BJ (cell line): ENCODE data around the gene KDM1A. TPM values are rescaled to one million over a fixed set of nuclear protein-coding genes. Genes with fewer than 3 reads are reported as not detected.
"Not testable (repeated sequence)": the region's sequence is repeated elsewhere in the genome, so short reads cannot be mapped to it uniquely, and the experiment has no call there.

Experiments
- CTCF ChIA-PET: fragments of 350-600 bp; formaldehyde crosslinking; extraction: SDS; loops from one replicate; lab custom pipeline; 2021; ENCODE audit warnings: antibody characterized with exemption, inconsistent platforms; lab: Yijun Ruan, JAX
- POLR2A ChIA-PET: fragments of 300-600 bp; sonication (Branson Sonifier 250); formaldehyde crosslinking; extraction: SDS; loops from one replicate; lab custom pipeline; 2021; ENCODE audit warnings: antibody characterized with exemption; lab: Charles Lee
- DNase-seq: peaks from one replicate; pipeline ENCODE4 v3.0.0-alpha.2; 2011; ENCODE audit warnings: low read depth
- H3K27me3 ChIP-seq: 2 replicates; pipeline ENCODE4 v1.6.0; 2011; ENCODE audit warnings: low read length; ENCODE audit not compliant: control insufficient read depth, insufficient read depth
- H3K36me3 ChIP-seq: 2 replicates; pipeline ENCODE4 v1.5.1; 2011; ENCODE audit warnings: low read length; ENCODE audit not compliant: control insufficient read depth, insufficient read depth
- H3K4me3 ChIP-seq: 2 replicates; pipeline ENCODE4 v1.5.1; 2011; ENCODE audit warnings: low read depth, mild to moderate bottlenecking, control low read depth, low read length
- polyA plus RNA-seq: library from polyadenylated mRNA; depleted of rRNA; stranded (reverse); fragments of >200 nt; gene quantifications from 2 replicates; pipeline ENCODE4 v1.2.3, GENCODE V29; 2011
- TF ChIP-seq, protein P1 (sequence below): IDR thresholded peaks from 2 replicates; pipeline ENCODE4 v1.5.1; 2011; ENCODE audit warnings: low read depth, mild to moderate bottlenecking, control low read depth, inconsistent platforms, low read length, moderate library complexity; ENCODE audit not compliant: insufficient read depth

KDM1A gene
- polyA plus RNA-seq, 1 experiment = 52.2 TPM

DNA sequence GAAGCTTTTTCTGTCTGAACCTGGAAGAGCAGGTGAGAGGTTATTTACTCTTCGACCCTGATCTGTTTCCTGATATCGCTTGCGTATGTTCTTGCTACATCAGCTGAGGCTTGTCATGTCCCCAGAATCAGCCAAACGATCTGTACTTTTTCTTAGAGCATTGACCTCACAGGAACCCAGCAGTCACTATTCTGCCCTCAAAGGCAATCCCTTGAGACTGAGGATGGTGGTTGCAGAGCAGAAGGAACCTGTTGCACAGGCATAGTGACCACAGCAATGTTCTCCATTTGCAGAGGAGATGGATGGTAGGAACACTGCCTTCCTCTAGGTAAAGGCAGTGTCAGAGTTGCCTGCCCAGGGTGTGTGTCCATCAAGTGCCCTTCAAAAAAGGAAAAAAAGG, 35.3 kb upstream of the KDM1A start:
- Histone ChIP-seq H3K27me3 (peaks cover 6% of the 10 kb centered on the region), H3K36me3 (no peaks in the 10 kb centered on the region), H3K4me3 (no peak overlapping the region)
- ChIA-PET POLR2A (no interaction called here), CTCF (interaction anchor here (0.6 to 2.0 kb wide), 2 partner anchors 200 to 547 kb away, joined by 3 to 6 read pairs; partner anchors contain the start of gene E2F2)
- no peak for DNase-seq
- TF ChIP-seq, protein P1, sequence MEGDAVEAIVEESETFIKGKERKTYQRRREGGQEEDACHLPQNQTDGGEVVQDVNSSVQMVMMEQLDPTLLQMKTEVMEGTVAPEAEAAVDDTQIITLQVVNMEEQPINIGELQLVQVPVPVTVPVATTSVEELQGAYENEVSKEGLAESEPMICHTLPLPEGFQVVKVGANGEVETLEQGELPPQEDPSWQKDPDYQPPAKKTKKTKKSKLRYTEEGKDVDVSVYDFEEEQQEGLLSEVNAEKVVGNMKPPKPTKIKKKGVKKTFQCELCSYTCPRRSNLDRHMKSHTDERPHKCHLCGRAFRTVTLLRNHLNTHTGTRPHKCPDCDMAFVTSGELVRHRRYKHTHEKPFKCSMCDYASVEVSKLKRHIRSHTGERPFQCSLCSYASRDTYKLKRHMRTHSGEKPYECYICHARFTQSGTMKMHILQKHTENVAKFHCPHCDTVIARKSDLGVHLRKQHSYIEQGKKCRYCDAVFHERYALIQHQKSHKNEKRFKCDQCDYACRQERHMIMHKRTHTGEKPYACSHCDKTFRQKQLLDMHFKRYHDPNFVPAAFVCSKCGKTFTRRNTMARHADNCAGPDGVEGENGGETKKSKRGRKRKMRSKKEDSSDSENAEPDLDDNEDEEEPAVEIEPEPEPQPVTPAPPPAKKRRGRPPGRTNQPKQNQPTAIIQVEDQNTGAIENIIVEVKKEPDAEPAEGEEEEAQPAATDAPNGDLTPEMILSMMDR = no peak

DNA sequence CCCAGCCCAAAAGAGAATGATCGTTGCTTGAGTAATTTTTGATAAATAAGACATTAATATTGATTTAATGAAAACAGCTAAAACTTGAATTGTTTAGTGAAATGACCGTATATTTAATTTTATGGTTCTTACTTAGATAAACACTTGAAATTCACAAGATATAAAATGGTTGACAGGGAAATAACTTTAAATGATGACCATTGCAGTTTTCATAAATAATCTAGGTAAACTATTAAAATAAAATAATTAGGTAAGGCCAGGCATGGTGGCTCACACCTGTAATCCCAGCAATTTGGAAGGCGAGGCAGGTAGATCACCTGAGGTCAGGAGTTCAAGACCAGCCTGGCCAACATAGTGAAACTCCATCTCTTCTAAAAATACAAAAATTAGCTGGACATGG, 26.9 kb upstream of the KDM1A start:
- H3K27me3 ChIP-seq, H3K4me3 ChIP-seq, POLR2A ChIA-PET, DNase-seq, H3K36me3 ChIP-seq: not testable (repeated sequence)
- CTCF ChIA-PET = interaction anchor here (1.3 kb wide), 1 partner anchor 16 kb away, joined by 3 read pairs; no protein-coding TSS in a partner anchor

DNA sequence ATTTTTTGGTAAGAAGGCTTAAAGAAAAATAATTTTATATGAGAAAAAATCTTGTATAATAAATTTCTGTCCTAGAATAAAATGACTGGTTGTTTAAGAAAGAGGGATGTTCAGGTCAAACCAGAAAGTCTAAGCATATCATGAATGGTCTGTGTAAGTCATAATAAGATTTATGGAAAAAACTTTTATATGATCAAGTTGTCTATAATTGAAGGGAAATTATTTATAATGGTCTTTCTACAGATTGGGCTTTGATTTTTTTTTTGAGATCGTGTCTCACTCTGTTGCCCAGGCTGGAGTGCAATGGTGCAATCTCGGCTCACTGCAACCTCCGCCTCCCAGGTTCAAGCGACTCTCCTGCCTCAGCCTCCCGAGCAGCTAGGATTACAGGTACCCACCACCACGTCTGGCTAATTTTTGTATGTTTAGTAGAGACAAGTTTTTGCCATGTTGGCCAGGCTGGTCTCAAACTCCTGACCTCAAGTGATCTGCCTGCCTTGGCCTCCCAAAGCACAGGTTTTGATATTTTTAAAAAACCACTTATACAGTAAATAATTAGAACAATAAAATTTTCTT, 26.0 kb upstream of the KDM1A start:
- DNase-seq, POLR2A ChIA-PET, H3K36me3 ChIP-seq, H3K4me3 ChIP-seq, H3K27me3 ChIP-seq: not testable (repeated sequence)
- CTCF ChIA-PET = interaction anchor here (0.6 kb wide), 1 partner anchor 11 kb away, joined by 3 read pairs; no protein-coding TSS in a partner anchor

DNA sequence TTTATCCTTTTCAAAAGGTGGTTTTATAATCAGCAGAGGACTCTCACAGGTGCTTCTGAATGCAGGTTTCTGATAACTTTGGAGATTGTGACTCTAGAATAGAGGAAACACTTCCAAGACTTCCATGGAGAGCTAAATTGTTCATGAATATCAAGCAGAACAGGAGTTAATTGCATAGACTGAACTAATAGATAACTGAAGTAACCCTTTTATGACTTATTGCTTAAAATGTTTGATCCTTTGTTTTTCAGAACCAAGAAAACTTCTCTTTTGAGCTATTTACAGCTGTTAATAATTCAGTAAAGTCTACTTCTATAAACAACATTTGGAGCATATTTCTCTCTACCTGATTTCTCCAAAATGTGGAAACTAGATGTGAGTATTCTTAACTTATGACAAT, 23.5 kb upstream of the KDM1A start:
- Histone ChIP-seq H3K27me3 (no peaks in the 10 kb centered on the region), H3K36me3 (no peaks in the 10 kb centered on the region), H3K4me3 (no peak overlapping the region)
- CTCF ChIA-PET = interaction anchor here (1.0 kb wide), 1 partner anchor 31 kb away, joined by 3 read pairs; no protein-coding TSS in a partner anchor
- no peak for DNase-seq
- TF ChIP-seq, protein P1 = no peak
- POLR2A ChIA-PET = interaction anchor here (0.7 kb wide), 1 partner anchor 384 kb away, joined by 10 read pairs; no protein-coding TSS in a partner anchor

DNA sequence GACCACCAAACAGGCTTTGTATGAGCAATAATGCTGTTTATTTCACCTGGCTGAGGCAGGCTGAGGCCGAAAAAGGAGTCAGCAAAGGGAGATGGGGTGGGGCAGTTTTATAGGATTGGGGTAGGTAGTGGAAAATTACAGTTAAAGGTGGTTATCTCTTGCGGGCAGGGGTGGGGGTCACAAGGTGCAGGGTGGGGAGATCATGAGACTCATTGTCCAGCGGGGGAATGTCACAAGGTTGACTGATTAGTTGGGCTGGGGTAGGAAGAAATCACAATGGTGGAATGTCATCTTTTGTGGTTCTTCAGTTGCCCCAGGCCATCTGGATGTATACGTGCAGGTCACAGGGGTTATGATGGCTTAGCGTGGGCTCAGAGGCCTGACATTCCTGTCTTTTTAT, 21.7 kb upstream of the KDM1A start:
- CTCF ChIA-PET, H3K27me3 ChIP-seq, H3K4me3 ChIP-seq, H3K36me3 ChIP-seq, DNase-seq, POLR2A ChIA-PET: not testable (repeated sequence)

DNA sequence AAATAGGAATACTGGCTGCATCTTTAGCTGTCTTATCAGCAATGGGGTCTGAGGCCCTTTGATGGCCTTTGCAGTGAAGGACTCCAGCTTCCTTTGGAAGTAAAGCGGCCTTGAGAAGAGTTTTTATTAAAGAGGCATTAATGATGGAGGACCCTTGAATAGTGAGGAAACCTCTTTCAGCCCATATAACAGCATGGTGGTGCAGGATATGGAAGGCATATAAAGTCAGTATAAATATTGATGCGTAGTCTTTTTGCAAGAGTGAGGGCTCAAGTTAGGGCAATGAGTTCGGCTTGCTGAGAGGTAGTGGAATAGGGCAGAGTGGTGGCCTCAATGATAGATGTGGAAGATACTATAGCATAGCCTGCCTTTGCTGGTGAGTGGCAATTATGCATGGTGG, 19.1 kb upstream of the KDM1A start:
- POLR2A ChIA-PET, H3K27me3 ChIP-seq, CTCF ChIA-PET, H3K36me3 ChIP-seq, DNase-seq, H3K4me3 ChIP-seq: not testable (repeated sequence)

DNA sequence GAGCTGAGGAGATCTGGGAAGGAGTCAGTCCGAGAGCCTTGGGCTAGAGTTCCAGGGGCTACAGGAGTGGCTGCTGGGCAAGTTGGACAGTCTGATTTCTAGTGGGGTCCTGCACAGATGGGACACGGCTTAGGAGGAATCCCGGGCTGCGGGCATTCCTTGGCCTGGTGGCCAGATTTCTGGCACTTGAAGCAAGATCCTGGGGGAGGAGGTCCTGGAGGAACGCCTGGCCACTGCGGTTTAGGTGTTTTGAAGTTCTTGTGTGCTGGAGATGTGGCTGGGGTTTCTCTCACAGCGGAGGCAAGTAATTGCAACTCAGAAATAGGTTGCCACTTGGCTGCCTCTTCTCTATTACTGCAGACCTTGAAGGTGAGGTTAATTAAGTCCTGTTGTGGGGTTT, 17.1 kb upstream of the KDM1A start:
- H3K27me3 ChIP-seq, H3K4me3 ChIP-seq, H3K36me3 ChIP-seq, CTCF ChIA-PET, DNase-seq, POLR2A ChIA-PET: not testable (repeated sequence)

DNA sequence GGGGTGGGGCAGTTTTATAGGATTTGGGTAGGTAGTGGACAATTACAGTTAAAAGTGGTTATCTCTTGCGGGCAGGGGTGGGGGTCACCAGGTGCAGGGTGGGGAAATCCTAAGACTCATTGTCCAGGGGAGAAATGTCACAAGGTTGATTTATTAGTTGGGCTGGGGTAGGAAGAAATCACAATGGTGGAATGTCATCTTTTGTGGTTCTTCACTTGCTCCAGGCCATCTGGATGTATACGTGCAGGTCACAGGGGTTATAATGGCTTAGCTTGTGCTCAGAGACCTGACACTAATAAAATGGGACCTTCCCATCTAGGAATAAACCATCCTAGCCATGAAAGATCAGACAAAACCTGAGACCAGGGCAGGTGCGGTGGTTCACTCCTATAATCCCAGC, 15.2 kb upstream of the KDM1A start:
- POLR2A ChIA-PET = no interaction called here
- Histone ChIP-seq H3K36me3 (no peaks in the 10 kb centered on the region), H3K4me3 (no peak overlapping the region), H3K27me3 (peaks cover 8% of the 10 kb centered on the region; the same call in 1 of the 2 replicates)
- CTCF ChIA-PET = interaction anchor here (0.6 kb wide), 1 partner anchor 11 kb away, joined by 3 read pairs; no protein-coding TSS in a partner anchor
- DNase-seq = no peak
- TF ChIP-seq, protein P1 = no peak

DNA sequence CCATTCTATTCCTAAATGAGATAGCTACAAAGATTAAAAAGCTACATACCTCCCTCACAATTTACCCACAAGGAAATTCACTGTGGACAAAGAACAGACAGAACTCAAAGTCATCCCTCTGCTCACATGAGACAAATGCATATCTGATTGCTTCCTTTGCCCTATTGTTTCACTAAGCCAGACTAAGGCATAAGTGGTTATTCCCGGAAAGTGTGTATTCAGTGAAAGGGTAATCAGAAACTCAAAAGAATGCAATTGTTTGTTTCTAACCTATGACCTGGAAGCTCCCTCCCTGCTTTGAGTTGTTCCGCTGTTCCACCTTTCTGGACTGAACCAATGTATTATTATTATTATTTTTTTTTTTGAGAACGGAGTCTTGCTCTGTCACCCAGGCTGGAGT, 14.5 kb upstream of the KDM1A start:
- H3K4me3 ChIP-seq, POLR2A ChIA-PET, DNase-seq, H3K27me3 ChIP-seq, H3K36me3 ChIP-seq: not testable (repeated sequence)
- CTCF ChIA-PET = interaction anchor here (0.6 kb wide), 1 partner anchor 181 kb away, joined by 4 read pairs; no protein-coding TSS in a partner anchor
